Measurements from ENCODE around the gene MKX. TPM values are rescaled to one million over a fixed set of nuclear protein-coding genes. Genes with fewer than 3 reads are reported as not detected.

Gene MKX
- total and polyA plus RNA-seq, 7 donors: 0.28 to 34.9 (median 11.3) TPM; not detected in 1

- DNase-seq: no peak
- WGBS, 2 donors: 86 to 90% methylated on average over 5 of the region's 5 CpGs
- TF ChIP-seq CTCF (IDR thresholded peaks at IDR 0.05) (no peak), POLR2AphosphoS5 (IDR thresholded peaks at IDR 0.05) (no peak), EP300 (IDR thresholded peaks at IDR 0.05) (no peak), POLR2A (IDR thresholded peaks at IDR 0.05) (no peak)
- Histone ChIP-seq H3K27ac (no peak overlapping the region), H3K36me3 (no peaks in the 10 kb centered on the region), H3K27me3 (no peaks in the 10 kb centered on the region), H3K4me3 (no peak overlapping the region), H3K9me3 (no peaks in the 10 kb centered on the region), H3K4me1 (peaks cover 0 to 4% (median 0%) of the 10 kb centered on the region in 4 donors)
- intact Hi-C loops (cut with DNase I): no loop called here
Observed at GRCh38 chr10:27760867-27761266, 15.2 kb upstream of the MKX start.

GRCh38 chr10:27759483-27760272, 14.1 kb upstream of the MKX start:
- TF ChIP-seq EP300 (IDR thresholded peaks at IDR 0.05): no peak
- no peak for TF ChIP-seq POLR2A (IDR thresholded peaks at IDR 0.05)
- no peak for TF ChIP-seq POLR2AphosphoS5 (IDR thresholded peaks at IDR 0.05)
- TF ChIP-seq CTCF (IDR thresholded peaks at IDR 0.05): no peak
- no peaks in the 10 kb centered on the region for H3K36me3 ChIP-seq
- no peaks in the 10 kb centered on the region for H3K9me3 ChIP-seq
- H3K4me3 ChIP-seq: no peak overlapping the region
- H3K27ac ChIP-seq: no peak overlapping the region
- 51 to 68% methylated on average over 5 of the region's 5 CpGs for WGBS, 2 donors
- H3K4me1 ChIP-seq: peaks cover 0 to 3% (median 0%) of the 10 kb centered on the region in 4 donors
- intact Hi-C loops (cut with DNase I): no loop called here
- H3K27me3 ChIP-seq: no peaks in the 10 kb centered on the region
- no peak for DNase-seq

- no peak for DNase-seq
- peaks cover 0 to 18% (median 0%) of the 10 kb centered on the region in 3 donors for H3K27me3 ChIP-seq
- no peak overlapping the region for H3K4me3 ChIP-seq
- H3K4me1 ChIP-seq: no peaks in the 10 kb centered on the region
- TF ChIP-seq POLR2AphosphoS5 (IDR thresholded peaks at IDR 0.05) (no peak), CTCF (IDR thresholded peaks at IDR 0.05) (no peak), POLR2A (IDR thresholded peaks at IDR 0.05) (no peak), EP300 (IDR thresholded peaks at IDR 0.05) (no peak)
- no peaks in the 10 kb centered on the region for H3K9me3 ChIP-seq
- intact Hi-C loops (cut with DNase I): no loop called here
- H3K36me3 ChIP-seq: no peaks in the 10 kb centered on the region
- H3K27ac ChIP-seq: no peak overlapping the region
- WGBS, 2 donors: 88 to 90% methylated on average over 3 of the region's 3 CpGs
Observed at GRCh38 chr10:27752673-27753237, 7.1 kb upstream of the MKX start.

GRCh38 chr10:27748601-27749000, 3.0 kb upstream of the MKX start:
- Histone ChIP-seq H3K9me3 (no peaks in the 10 kb centered on the region), H3K4me3 (no peak overlapping the region), H3K36me3 (no peaks in the 10 kb centered on the region), H3K27ac (no peak overlapping the region), H3K27me3 (peaks cover 0 to 58% (median 10%) of the 10 kb centered on the region in 3 donors), H3K4me1 (peaks cover 0 to 35% (median 28%) of the 10 kb centered on the region in 4 donors)
- no peak for DNase-seq
- WGBS, 2 donors: 37 to 38% methylated on average over 4 of the region's 4 CpGs
- intact Hi-C loops (cut with DNase I): loop anchor here (5.0 kb wide), 1 partner anchor 191 kb away; no protein-coding TSS in a partner anchor
- TF ChIP-seq POLR2AphosphoS5 (IDR thresholded peaks at IDR 0.05): no peak
- TF ChIP-seq POLR2A (IDR thresholded peaks at IDR 0.05): no peak
- no peak for TF ChIP-seq EP300 (IDR thresholded peaks at IDR 0.05)
- no peak for TF ChIP-seq CTCF (IDR thresholded peaks at IDR 0.05)
